AG10803 (cell line): Measurements from ENCODE around the gene ZSWIM4.
"Not testable (repeated sequence)": the region's sequence is repeated elsewhere in the genome, so short reads cannot be mapped to it uniquely, and the experiment has no call there.

Experiments
- DNase-seq: peaks from one replicate; pipeline ENCODE4 v3.0.0; 2010; ENCODE audit warnings: low read depth
- H3K4me3 ChIP-seq: 2 replicates; pipeline ENCODE4 v1.5.1; 2011; ENCODE audit warnings: mild to moderate bottlenecking, low read length, control low read depth
- CTCF ChIP-seq: conservative IDR thresholded peaks from 2 replicates; pipeline ENCODE4 v1.5.1; 2011; ENCODE audit warnings: mild to moderate bottlenecking, low read length, control low read depth, inconsistent platforms

The ZSWIM4 gene

GRCh38 chr19:13790354-13790753, 4.9 kb upstream of the ZSWIM4 start:
- TF ChIP-seq CTCF: no peak
- H3K4me3 ChIP-seq: no peak overlapping the region
- peak; percentile 72 for DNase-seq

- not testable (repeated sequence) for H3K4me3 ChIP-seq, DNase-seq
Observed at GRCh38 chr19:13793317-13793716, 1.9 kb upstream of the ZSWIM4 start.

DNA sequence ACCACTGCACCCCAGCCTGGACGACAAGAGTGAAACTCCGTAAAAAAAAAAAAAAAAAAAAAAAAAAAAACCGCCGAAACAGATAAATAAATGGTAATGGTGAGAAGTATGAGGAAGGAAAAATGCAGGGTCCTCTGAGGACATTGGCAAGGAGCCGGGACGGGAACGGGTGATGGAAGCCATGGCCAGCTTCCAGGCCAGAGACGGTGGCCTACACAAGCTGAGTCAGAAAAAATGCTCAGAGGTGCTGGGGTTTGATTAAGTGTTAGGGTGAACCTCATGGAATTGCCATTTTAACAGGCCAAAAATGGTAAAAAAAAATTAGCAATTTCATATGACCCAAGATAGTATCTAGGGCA, 866 bp upstream of the ZSWIM4 start:
- no peak for TF ChIP-seq CTCF
- H3K4me3 ChIP-seq: peak overlapping the region; percentile 91
- DNase-seq: peak; percentile 98

GRCh38 chr19:13795595-13796300, 505 bp downstream of the ZSWIM4 start:
- TF ChIP-seq CTCF: no peak
- peak overlapping the region; percentile 82 for H3K4me3 ChIP-seq
- peak; percentile 15 for DNase-seq

DNA sequence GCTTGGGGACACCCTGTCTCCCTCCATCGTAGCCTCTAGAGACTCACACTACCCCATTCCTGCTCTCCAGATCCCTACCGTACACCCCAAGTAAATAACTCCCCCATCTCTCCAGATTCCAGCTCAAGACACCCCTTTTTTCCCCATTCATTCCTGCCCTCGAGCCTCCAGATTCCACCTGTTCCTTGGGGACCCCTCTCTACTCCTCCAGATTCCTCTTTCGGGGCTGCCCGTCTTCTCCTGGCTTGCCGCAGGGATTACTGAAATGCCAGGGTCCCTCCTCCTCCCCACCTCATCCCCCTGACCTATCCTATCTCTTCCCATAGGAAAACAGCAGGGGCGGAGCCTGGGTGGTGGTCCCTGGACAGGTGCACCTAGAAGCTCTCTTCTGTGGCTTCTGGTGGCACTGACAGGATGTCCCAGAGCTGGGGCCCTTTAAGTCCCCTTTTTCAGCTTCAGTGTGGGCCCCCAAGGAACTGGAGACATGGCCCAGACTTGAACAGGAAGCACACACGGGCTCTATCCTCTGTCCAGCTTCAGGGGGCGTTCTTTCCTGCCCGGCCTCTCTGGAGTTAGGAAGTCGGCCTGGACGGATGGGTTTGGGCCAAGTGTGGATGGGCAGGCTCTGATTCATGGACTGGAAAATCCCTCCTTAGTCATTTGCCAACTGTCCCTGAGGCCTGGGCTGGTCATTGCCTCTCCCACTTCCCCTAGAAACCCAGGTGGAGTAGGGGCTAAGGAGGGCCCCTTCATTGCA, 1.2 kb downstream of the ZSWIM4 start:
- peak; percentile 53 for TF ChIP-seq CTCF
- H3K4me3 ChIP-seq: peak overlapping the region; percentile 82
- peak; percentile 95 for DNase-seq

DNA sequence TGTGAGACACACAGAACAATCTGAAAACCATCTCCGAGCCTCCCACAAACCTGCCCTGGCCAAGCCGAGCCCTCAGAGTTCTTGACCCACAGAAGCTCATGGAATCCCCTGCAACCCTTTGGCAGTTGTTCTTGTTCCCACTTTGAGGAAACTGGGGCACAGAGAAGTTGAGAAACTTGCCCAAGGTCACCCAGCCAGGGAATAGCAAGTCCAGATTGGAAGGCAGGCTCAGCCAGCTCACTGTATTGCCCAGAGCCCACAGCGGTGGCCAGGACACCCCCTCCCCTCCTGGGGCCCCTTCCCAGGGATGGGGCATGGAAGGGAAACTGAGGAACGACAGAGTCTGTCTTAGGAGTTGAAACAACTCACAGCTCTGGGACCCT, 1.8 kb downstream of the ZSWIM4 start:
- TF ChIP-seq CTCF: no peak
- no peak for DNase-seq
- H3K4me3 ChIP-seq: peak overlapping the region; percentile 82

DNA sequence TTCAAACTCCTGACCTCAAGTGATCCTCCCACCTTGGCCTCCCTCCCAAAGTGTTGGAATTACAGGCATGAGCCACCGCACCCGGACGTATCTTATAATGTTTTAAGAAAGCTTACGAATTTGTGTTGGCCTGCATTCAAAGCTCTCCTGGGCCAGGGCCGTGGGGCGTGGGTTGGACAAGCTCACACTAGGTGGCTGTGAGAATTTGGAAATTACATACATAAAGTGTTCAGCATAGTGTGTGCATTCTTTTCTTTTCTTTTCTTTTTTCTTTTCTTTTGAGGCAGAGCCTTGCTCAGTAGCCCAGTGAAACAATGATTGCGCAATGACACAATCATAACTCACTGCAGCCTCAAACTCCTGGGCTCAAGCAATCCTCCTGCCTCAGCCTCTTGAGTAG, 2.6 kb downstream of the ZSWIM4 start:
- no peak for TF ChIP-seq CTCF
- no peak overlapping the region for H3K4me3 ChIP-seq
- DNase-seq: peak; percentile 85
